ENCODE results near the gene SERHL2. TPM values are rescaled to one million over a fixed set of nuclear protein-coding genes. Genes with fewer than 3 reads are reported as not detected.
"Not testable (repeated sequence)": the region's sequence is repeated elsewhere in the genome, so short reads cannot be mapped to it uniquely, and the experiment has no call there.

The SERHL2 gene
- total RNA-seq, 1 donor: 0.73 TPM

- H3K4me1 ChIP-seq (ENCODE audit: insufficient read depth, low read length): peaks cover 5% of the 10 kb centered on the region
- H3K4me3 ChIP-seq (ENCODE audit: low read length): no peak overlapping the region
- no peaks in the 10 kb centered on the region for H3K27me3 ChIP-seq (ENCODE audit: insufficient read depth, low read length)
- no peaks in the 10 kb centered on the region for H3K9me3 ChIP-seq (ENCODE audit: low read depth, low read length)
These were observed 48.2 kb downstream of the SERHL2 start for GRCh38 chr22:42601879-42602465.

DNA sequence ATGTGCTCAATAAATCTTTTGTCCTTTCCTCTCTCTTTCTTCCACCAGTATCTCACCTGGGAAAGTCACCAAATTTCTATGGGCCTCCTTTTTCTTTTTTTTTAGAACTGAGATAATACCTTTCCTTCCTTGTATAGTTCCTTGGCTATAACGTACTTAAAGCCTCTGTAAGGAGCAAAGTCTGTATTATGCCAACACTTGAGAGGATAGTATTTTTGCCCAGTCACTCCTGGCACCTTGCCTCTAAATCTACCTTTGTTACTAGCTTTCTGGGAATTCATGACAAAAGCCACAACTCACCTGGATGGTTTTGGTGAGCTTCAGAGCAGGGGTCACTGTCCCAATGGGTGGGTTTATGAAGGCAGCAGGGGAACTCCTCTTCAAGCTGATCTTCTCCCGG is 48.7 kb downstream of the SERHL2 start:
- Histone ChIP-seq H3K9me3 (ENCODE audit: low read depth, low read length) (no peaks in the 10 kb centered on the region), H3K4me1 (ENCODE audit: insufficient read depth, low read length) (peaks cover 5% of the 10 kb centered on the region), H3K4me3 (ENCODE audit: low read length) (no peak overlapping the region), H3K27me3 (ENCODE audit: insufficient read depth, low read length) (no peaks in the 10 kb centered on the region)

DNA sequence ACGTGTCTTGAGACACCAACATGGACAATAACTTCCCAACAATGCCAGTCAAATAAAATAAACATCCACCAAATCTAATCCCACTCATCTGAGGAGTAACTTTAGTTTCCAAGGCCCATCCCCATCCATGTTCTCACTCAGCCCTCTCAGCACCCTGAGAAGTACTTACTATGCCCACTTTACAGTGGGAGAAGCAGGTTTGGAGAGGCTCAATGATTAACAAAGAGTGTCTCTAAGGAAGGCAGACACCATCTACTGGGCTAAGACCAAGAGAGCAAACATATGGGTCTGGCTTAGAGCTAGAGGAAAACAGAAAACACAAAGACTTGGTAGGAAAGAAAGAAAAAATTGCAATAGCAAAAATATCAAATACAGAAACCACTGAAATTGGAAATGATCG is 49.7 kb downstream of the SERHL2 start:
- peaks cover 5% of the 10 kb centered on the region for H3K4me1 ChIP-seq (ENCODE audit: insufficient read depth, low read length)
- H3K27me3 ChIP-seq (ENCODE audit: insufficient read depth, low read length): no peaks in the 10 kb centered on the region
- H3K9me3 ChIP-seq (ENCODE audit: low read depth, low read length): no peaks in the 10 kb centered on the region
- H3K4me3 ChIP-seq (ENCODE audit: low read length): no peak overlapping the region

- H3K27me3 ChIP-seq (ENCODE audit: insufficient read depth, low read length): no peaks in the 10 kb centered on the region
- H3K9me3 ChIP-seq (ENCODE audit: low read depth, low read length): no peaks in the 10 kb centered on the region
- H3K4me3 ChIP-seq (ENCODE audit: low read length): no peak overlapping the region
- H3K4me1 ChIP-seq (ENCODE audit: insufficient read depth, low read length): peaks cover 14% of the 10 kb centered on the region
These were observed 50.6 kb downstream of the SERHL2 start for GRCh38 chr22:42604403-42604802.

DNA sequence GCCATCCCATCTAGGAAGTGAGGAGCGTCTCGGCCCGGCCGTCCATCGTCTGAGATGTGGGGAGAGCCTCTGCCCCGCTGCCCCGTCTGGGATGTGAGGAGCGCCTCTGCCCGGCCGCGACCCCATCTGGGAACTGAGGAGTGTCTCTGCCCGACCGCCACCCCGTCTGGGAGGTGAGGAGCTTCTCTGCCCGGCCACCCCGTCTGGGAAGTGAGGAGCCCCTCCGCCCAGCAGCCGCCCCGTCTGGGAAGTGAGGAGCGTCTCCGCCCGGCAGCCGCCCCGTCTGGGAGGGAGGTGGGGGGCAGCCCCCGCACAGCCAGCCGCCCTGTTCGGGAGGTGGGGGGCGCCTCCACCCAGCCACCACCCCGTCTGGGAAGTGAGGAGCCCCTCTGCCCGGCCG is 53.9 kb downstream of the SERHL2 start:
- peaks cover 41% of the 10 kb centered on the region for H3K4me1 ChIP-seq (ENCODE audit: insufficient read depth, low read length)
- H3K9me3 ChIP-seq (ENCODE audit: low read depth, low read length); H3K27me3 ChIP-seq (ENCODE audit: insufficient read depth, low read length): not testable (repeated sequence)

DNA sequence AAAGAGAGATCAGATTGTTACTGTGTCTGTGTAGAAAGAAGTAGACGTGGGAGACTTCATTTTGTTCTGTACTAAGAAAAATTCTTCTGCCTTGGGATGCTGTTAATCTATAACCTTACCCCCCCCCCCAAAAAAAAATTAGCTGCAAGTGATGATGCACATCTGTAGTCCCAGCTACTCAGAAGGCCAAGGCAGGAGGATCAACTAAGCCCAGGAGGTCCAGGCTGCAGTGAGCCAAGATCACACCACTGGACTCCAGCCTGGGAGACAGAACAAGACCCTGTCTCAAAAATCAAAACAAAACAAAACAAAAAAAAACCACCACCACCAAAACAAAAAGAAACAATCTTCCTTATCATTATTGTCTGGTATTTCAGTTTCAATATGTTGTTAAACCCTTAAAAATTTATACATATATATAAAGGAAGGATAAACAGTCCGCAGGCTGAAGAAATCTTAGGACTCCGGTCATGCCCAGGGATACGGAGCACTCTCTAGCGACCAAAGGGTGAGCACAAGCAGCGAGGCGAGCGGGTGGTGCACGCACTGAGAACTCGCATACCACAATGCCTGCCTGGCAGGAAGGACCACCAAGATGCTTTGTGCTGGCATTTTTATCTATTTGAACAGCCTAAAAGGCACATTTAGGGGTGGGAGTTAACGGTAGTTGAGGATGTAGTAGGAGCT is 54.5 kb downstream of the SERHL2 start:
- H3K4me3 ChIP-seq (ENCODE audit: low read length): no peak overlapping the region
- no peaks in the 10 kb centered on the region for H3K27me3 ChIP-seq (ENCODE audit: insufficient read depth, low read length)
- peaks cover 47% of the 10 kb centered on the region for H3K4me1 ChIP-seq (ENCODE audit: insufficient read depth, low read length)
- H3K9me3 ChIP-seq (ENCODE audit: low read depth, low read length): no peaks in the 10 kb centered on the region

More for the DNA sequence above, 53.9 kb downstream of the SERHL2 start:
- not testable (repeated sequence) for H3K4me3 ChIP-seq (ENCODE audit: low read length)

GRCh38 chr22:42608823-42609361 is 55.1 kb downstream of the SERHL2 start:
- H3K27me3 ChIP-seq (ENCODE audit: insufficient read depth, low read length): no peaks in the 10 kb centered on the region
- H3K4me3 ChIP-seq (ENCODE audit: low read length): no peak overlapping the region
- H3K4me1 ChIP-seq (ENCODE audit: insufficient read depth, low read length): peaks cover 53% of the 10 kb centered on the region
- no peaks in the 10 kb centered on the region for H3K9me3 ChIP-seq (ENCODE audit: low read depth, low read length)

DNA sequence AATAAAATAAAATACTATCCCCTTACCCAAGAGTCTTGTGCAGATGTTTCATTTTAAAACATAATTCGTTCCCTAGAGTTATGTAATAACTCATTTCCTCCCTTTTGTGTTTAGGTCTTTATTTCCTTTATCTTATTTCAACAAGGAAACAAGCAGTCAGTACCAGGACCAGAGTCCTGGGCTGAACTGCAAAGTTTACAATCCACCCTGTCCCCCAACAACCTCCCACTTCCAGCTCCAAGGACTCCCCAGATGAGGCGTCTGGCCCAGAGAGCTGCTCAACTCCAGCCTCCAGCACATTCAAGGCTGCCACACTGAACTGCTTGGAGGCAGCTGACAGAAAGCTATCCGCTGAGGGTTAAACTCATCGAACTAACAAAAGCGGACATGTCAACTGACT is 56.4 kb downstream of the SERHL2 start:
- no peaks in the 10 kb centered on the region for H3K27me3 ChIP-seq (ENCODE audit: insufficient read depth, low read length)
- H3K9me3 ChIP-seq (ENCODE audit: low read depth, low read length): no peaks in the 10 kb centered on the region
- no peak overlapping the region for H3K4me3 ChIP-seq (ENCODE audit: low read length)
- peaks cover 49% of the 10 kb centered on the region for H3K4me1 ChIP-seq (ENCODE audit: insufficient read depth, low read length)

DNA sequence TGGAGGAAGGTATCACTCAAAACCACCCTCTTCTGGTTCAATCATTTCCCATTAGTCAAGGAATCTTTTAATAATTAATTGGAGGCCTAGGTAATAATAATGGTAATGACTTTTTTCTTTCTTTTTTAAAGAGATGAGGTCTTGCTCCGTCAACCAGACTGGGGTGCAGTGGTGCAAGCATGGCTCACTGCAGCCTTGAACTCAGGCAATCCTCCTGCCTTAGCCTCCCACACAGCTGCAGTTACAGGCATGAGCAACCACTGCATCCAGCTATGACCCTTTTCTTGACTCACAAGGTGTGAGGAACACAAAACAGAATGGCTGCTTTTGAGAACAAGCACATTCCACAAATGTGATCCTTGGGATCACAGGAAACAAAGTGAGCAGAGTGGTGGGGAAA is 57.3 kb downstream of the SERHL2 start:
- Histone ChIP-seq H3K27me3 (ENCODE audit: insufficient read depth, low read length) (no peaks in the 10 kb centered on the region), H3K9me3 (ENCODE audit: low read depth, low read length) (no peaks in the 10 kb centered on the region), H3K4me1 (ENCODE audit: insufficient read depth, low read length) (peaks cover 56% of the 10 kb centered on the region), H3K4me3 (ENCODE audit: low read length) (no peak overlapping the region)

GRCh38 chr22:42612336-42612735 is 58.6 kb downstream of the SERHL2 start:
- Histone ChIP-seq H3K4me1 (ENCODE audit: insufficient read depth, low read length) (peaks cover 60% of the 10 kb centered on the region), H3K9me3 (ENCODE audit: low read depth, low read length) (no peaks in the 10 kb centered on the region), H3K4me3 (ENCODE audit: low read length) (no peak overlapping the region), H3K27me3 (ENCODE audit: insufficient read depth, low read length) (no peaks in the 10 kb centered on the region)

DNA sequence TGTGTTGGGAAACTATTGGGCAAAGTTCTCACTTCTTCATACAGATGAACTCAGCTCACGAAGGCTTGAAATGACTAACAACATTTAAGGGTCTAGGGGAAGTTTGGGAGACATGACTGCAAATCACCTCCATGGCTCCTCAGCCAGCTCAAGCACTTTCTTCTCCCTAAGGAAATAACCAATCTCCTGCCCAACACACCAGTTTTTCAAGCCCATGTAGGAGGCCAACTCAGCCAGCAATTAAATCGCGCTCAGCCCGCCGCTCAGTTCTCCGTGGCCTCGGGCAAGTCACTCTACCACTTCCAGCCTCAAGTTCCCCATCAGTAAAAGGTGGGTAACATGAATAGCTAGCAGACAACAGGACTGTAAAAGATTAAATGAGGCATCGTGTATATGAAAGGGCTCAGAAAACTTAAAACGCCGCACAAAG is 60.1 kb downstream of the SERHL2 start:
- Histone ChIP-seq H3K4me1 (ENCODE audit: insufficient read depth, low read length) (peaks cover 57% of the 10 kb centered on the region), H3K27me3 (ENCODE audit: insufficient read depth, low read length) (no peaks in the 10 kb centered on the region), H3K9me3 (ENCODE audit: low read depth, low read length) (no peaks in the 10 kb centered on the region), H3K4me3 (ENCODE audit: low read length) (peak overlapping the region; percentile 67)

GRCh38 chr22:42614312-42615091 is 60.7 kb downstream of the SERHL2 start, which contains the start of gene POLDIP3:
POLDIP3 (minus strand) TSS chr22:42614883; CDS start chr22:42614857, 26 bp downstream.
- H3K9me3 ChIP-seq (ENCODE audit: low read depth, low read length): no peaks in the 10 kb centered on the region
- H3K27me3 ChIP-seq (ENCODE audit: insufficient read depth, low read length): no peaks in the 10 kb centered on the region
- peaks cover 51% of the 10 kb centered on the region for H3K4me1 ChIP-seq (ENCODE audit: insufficient read depth, low read length)
- peak within 1 kb of the TSS; percentile 67 for H3K4me3 ChIP-seq (ENCODE audit: low read length)

DNA sequence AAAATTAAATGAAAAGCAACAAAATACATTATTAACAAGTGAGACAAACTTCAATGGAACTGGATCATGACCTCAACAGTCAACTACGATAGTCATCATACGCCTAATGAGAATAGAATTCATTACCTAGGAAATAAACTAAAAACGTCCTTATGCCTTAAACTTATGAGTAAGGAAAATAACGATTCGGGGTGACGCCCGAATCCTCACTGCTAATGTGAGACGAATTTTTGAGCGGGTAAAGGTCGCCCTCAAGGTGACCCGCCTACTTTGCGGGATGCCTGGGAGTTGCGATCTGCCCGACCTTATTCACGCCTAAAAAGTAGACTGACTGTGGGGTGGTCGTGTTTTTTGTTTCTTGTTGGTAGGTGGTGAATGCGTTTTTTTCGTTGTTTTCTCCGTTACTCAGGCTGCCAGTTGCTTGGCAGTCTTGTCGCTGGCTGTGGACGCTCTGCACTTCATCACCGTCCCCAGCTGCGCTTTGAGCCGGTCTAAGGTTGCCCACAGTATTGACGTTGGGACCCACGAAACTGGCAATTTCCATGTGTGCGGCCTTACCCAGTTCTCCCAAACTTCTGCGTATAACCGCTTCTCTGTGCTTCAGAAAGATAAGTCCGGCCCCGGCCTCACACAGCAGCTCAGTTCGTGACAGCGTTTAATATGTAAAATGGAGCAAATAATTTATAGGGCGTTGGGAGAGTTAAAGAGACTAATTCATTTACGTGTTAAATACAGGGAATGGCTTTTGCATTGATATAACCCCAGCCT is 61.5 kb downstream of the SERHL2 start:
- no peaks in the 10 kb centered on the region for H3K9me3 ChIP-seq (ENCODE audit: low read depth, low read length)
- H3K4me1 ChIP-seq (ENCODE audit: insufficient read depth, low read length): peaks cover 43% of the 10 kb centered on the region
- H3K4me3 ChIP-seq (ENCODE audit: low read length): peak overlapping the region; percentile 67
- H3K27me3 ChIP-seq (ENCODE audit: insufficient read depth, low read length): no peaks in the 10 kb centered on the region

- Histone ChIP-seq H3K4me3 (ENCODE audit: low read length) (peak overlapping the region; percentile 67), H3K4me1 (ENCODE audit: insufficient read depth, low read length) (peaks cover 37% of the 10 kb centered on the region)
- not testable (repeated sequence) for H3K9me3 ChIP-seq (ENCODE audit: low read depth, low read length); H3K27me3 ChIP-seq (ENCODE audit: insufficient read depth, low read length)
These were observed 62.1 kb downstream of the SERHL2 start for GRCh38 chr22:42615860-42616175.
